GM19035 (cell line): ENCODE measurements around the gene CDC42EP1.

ENCODE experiments used
- ATAC-seq: cut with Tn5 transposase; IDR thresholded peaks from one replicate; pipeline ENCODE4 v1.9.1; 2021; ENCODE audit not compliant: unreplicated experiment

The CDC42EP1 gene

DNA sequence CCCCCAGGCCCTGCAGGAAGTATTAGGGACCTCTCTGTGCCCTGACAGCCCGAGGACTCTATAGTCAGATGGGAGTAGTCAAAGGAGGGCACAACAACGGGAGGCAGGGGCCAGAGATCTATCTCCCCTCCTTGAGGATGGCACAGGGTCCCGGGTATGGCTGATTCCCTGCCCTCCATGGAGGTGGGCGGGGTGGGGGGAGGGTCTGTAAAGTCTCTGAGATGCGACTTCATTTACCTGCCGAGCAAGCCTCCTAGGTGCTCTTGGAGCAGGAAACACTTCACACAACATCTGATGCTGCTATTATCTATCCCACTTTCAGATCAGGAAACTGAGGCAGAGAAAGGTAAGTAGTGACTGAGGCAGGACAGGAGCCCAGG lies 769 bp upstream of the CDC42EP1 start:
- no peak for ATAC-seq

DNA sequence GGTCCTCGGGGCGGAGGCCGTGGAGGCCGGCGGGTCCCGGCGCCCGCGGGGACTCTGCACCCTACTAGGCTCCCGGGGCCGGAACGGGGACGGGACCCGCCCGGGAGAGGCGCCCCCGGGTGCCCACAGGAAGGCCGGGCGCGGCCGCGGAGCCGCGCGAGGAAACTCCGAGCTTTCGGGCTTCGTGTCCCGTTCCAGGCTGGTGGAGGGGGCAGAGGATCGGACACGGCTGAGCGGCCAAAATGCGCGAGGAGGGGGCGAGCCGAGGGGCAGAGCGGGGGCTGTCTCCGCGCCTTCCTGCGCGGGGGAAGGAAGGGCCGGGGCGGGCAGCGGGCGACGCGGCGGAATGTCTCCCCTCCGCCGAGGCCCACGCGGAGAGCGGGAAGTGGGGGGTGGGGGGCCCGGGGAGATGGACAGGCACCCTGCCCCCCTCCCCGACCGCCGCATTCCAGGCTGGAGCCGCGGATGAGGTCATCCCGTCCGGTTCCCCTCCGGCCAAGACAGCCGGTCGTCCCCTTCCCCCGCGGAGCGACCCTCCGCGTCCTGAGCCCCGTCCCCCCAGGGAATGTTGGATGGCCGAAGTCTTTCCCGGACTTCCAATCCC lies 430 bp downstream of the CDC42EP1 start:
- no peak for ATAC-seq

DNA sequence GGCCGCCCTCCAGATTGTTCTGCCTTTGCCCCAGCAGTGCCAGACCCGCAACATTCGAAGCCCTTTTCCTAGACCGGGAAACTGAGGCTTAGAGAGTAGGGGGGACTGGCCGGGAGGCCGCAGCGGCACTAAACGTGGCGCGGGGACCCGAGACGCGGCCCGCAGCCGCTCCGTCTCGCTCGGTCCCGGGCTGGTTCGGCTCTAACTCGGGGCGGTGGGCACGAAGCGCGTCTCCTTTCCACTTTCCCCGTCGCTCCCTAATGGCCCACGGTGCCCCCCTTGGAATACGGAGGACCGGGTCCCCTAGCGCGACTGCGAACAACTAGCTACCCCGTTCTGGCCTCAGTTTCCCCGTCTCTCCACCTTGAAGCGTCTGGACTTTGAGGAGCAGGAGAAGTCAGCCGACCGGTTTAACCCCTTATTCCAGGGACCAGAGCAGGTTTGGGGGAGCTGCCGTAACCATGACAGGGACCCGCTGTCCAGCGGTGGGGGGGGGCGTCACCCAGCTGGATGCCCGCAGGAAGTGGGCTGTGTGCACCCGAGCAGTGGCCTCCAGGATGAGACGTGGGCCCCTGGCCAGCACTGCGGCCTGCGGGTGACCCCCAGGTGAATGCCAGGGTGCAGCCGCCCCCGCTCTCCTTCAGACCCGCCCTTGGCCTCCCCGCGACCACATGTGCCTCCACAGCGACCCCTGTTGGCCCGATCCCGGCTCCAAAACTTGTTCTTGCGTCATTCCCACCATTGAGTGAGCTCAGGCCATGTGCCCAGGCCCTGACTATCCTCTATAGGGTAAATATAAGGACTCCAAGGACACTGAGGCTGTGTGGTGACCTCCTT lies 1.1 kb downstream of the CDC42EP1 start:
- ATAC-seq: no peak

DNA sequence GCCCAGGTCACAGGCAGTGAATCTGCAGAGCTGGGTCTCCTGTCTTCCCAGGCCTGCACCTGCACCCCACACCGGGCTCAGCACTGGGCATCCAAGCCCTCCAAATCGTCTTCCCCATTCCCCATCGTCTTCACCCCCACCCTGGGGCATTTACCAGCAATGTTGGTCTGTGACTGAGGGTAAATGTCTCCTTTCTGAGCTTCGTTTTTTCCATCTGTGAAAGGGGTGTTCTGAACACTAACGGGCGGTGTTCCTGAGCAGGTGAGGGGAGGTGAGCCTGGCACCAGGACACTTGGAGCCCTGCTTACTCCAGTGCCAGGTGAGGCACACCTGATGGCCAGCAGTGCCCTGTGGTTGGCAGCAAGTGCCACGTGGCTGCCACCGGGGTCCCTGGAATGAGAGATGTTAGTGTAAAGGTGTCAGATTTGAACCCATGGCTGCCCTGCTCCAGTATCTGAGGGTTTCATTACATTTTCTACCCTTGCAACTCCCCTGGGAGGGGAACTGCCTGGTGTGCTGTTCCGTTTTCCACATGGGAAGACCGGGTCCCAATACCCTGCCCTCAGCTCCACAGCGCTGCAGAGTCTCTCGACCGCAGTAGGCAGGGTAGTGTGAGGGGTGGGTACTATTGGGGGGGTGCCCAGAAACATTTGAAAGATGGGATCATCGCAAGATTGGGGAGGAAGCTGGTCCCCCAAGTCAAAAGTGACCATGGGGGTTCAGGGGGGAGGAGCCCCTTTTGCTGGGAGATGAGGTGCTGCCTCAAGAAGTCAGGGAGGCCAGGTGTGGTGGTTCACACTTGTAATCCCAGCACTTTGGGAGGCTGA lies 2.0 kb downstream of the CDC42EP1 start:
- no peak for ATAC-seq

DNA sequence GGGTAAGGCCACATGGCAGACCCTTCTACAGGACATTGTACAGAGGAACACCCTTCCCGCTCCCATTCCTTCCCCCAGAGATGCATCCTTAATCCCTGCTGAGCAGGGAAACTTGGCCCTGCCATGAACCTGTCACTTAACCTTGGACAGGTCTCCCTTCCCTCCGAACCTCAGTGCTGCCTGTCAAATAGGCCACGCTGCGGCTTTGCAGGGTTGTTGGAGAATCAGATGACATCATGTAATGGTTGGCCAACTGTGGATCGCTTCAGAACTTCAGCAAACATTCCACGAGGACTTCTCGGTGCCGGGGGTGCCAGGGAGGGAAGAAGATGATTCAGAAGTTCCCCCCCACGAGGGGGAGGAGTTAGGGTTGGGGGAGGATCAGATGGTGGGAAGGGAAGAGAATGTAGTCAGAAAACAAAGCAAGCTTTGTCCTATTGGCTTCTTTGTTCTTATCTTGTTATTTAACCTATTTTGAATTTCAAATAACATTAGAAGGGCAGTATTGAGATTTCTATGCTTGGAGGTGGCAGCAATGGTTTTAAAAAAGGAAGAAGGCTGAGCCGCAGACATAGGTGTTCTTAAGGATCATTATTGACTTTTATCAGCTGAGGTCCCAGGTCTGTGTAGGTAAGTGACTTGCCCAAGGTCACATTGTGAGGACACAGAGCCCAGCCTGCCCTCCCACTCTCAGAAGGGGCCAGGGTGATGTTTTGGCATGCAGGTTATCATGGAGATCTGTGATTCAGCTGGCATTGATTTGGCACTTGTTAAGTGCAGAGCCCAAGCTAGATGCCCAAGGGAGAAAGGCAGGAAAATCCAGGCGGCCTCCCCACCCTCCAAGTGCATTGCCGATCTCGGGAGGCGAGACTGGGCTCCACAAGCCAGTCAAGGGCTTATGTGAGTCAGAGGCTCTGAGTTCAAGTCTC lies 3.1 kb downstream of the CDC42EP1 start:
- ATAC-seq: no peak

DNA sequence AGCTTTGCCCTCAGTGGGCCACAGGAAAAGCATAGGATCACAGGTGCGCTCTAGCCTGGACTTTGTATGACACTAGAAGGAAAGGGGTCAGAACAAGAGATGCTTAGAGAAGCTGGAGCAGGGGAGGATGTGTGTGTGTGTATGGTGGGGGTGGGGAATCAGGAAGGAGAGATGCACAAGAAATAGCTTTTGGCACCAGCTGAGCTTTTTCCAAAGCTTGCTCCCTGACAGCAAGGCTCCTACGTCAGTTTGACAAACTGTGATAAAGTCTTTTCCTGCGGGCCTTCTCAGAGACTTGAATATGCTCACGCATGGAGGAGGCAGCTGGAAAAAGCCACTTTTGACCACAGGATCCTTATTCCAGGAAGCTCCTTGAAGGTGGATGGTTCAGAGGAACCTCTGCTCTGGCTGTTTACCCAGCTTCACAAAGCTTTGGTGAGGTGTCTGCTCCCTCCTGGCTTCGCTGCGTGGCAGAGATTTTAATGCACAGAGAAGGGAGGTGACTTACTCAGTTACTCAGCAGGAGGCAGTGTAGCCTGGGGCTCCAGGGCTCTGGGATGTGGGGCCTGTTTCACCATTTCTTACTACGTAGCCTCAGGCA lies 3.9 kb downstream of the CDC42EP1 start:
- ATAC-seq: no peak

DNA sequence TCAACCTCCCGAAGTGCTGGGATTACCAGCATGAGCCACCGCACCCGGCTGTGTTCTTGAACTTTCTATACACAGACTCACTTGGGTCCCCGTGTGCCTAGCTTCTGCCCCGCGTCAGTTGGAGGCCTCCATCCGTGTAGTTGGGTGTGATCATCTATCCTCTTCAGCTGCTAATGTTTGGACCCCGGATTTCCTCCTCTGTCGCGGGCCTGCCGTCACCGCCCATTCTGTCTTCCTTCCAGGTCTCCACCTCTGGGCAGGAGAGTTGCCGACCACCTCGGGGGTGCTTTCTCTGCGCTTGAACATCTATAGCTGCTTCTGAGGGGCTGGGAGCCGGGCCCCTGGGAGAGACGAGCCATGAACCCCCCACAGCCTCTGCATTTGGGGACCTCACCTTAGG lies 5.5 kb downstream of the CDC42EP1 start:
- no peak for ATAC-seq

DNA sequence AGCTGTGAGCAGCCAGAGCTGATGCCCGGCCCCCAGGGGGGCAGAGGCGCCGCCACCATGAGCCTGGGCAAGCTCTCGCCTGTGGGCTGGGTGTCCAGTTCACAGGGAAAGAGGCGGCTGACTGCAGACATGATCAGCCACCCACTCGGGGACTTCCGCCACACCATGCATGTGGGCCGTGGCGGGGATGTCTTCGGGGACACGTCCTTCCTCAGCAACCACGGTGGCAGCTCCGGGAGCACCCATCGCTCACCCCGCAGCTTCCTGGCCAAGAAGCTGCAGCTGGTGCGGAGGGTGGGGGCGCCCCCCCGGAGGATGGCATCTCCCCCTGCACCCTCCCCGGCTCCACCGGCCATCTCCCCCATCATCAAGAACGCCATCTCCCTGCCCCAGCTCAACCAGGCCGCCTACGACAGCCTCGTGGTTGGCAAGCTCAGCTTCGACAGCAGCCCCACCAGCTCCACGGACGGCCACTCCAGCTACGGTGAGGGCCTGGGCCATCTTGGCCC lies 6.1 kb downstream of the CDC42EP1 start:
- ATAC-seq: no peak

DNA sequence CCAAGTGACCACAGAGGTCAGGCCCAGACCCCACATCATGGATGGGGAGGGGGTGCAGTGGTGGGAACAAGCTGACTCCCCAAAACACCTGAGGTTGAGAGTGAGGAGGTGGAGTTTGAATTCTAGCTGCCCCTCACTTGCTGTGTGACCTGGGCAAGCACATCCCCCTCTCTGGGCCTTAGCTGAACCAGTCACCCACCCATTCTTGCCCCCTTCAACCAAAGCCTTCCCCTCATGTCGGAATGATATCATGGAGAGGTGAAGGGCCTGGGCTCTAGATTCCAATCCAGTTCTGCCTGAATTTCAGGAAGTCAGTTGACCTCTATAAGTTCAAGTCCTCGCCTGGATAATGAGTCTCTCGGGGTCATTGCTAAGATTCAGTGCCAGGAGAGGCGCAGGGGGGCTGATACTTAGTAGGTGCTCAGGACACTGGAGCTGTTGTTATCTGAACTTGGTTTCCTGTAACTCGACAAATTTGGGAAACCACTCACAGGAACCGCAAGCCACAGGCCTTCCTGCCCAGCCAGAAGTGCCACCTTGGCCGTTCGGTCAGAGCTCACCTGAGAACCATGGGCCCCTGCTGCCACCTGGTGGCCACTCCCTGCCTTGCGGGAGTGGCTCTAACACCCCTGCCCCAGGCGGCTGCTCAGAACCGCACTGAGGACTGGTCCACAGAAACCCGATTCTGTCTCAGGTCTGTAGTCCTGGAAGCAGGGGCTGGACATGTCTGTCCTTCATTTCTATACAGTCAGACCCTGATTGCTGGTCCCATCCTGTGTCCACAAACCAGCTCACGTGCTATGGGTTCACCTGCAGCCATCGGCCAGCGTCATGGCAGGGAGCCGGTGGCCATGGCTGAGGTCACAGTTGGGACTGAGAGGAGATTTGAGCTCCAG lies 6.9 kb downstream of the CDC42EP1 start:
- peak; percentile 87 for ATAC-seq

DNA sequence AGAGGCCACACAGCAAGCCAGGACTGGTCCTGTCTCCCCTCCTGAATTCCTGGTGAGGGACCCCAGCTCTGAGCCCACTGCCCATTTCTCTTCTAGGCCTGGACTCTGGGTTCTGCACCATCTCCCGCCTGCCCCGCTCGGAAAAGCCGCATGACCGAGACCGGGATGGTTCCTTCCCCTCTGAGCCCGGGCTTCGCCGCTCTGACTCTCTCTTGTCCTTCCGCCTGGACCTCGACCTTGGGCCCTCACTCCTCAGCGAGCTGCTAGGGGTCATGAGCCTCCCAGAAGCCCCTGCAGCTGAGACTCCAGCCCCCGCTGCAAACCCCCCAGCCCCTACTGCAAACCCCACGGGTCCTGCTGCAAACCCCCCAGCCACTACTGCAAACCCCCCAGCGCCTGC lies 7.7 kb downstream of the CDC42EP1 start:
- no peak for ATAC-seq

DNA sequence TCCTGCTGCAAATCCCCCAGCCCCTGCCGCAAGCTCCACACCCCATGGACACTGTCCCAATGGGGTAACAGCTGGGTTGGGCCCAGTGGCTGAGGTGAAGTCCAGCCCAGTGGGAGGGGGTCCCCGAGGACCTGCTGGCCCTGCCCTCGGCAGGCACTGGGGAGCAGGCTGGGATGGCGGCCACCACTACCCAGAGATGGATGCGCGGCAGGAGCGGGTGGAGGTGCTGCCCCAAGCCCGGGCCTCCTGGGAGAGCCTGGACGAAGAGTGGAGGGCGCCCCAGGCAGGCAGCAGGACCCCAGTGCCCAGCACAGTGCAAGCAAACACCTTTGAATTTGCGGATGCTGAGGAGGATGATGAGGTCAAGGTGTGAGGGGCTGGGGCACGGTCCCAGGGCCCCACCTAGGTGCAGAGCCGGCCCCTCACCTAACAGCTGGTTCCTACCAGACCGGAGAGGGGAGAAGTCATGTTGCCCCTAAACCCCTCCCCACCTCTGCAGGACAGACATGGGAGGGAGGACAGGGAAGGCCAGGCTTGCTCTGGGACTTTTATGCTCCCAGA lies 8.2 kb downstream of the CDC42EP1 start:
- no peak for ATAC-seq

DNA sequence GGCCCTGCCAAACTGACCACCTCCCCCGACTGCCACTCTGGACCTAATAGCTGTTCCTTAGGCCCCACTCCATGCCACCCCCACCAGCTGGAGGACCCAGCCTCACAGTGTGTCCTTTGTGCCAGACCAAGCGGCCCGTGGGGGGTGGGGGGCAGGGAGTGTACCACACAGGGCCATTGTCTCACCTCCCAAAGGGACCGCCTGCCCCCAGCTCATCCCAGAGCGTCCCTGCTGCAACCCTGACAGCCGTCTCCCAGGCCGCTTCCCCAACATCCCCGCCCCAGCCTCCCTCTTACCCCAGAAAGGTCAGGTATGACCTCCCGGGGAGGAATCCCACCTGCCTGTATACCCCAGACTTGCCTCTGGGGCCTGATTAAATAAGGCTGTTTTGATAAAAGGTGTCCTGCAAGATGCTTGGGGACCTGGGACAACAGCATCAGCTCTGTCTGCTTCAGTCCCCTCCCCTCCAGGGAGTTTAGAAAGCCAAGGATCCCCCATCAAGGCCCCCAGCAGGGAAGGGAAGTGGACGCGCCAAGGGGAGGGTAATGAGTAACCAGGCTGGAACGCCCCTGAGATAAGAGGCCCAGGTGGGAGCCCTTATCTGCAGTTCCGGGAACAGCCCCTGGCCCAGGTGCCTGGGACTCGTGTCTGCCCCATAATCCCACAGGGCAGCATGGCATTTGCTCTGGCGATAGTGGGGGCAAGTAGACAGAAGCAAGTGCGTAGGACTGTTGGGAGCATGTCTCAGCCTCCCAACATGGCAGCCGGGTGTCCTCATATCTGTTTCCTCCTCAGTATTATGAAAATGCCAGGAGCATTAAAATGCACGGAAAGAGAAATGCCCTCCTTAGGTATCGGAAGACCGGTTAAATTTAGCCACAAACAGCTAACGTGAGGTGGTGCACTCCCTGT lies 9.0 kb downstream of the CDC42EP1 start:
- no peak for ATAC-seq

DNA sequence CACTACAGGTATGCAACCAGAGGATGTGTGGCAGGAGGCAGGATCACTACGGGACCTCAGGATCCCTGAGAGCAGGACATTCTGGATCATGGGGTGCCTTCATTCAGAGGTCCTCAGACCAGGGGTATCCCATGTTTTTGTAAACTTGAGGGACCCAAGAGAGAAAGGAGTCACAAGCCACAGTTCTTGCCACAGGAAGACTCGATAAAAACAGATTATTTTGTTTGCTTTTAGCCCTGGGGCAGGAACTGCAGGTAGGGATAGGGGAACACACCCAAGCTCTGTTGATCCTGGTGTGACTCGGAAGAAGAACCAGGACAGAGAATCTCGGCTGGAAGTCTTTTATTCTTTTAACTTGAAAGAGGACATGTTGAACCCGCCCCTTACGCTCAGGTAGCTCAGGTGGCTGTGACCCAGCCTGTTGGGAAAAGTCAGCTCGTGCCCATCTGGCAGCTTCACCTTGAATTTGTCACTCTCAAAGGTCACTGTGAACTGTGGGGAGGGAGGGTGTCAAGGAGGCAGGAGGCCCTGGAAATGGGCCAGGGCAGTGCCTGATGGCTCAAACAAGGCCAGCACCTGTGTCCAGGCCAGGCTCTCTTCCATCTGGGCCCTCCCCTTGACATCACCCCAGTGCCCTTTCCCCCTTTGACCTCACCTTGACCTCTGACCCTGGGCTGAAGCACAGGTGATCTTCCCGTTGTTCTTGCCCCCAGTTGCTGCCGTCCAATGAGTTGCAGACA lies 9.8 kb downstream of the CDC42EP1 start:
- ATAC-seq: no peak

DNA sequence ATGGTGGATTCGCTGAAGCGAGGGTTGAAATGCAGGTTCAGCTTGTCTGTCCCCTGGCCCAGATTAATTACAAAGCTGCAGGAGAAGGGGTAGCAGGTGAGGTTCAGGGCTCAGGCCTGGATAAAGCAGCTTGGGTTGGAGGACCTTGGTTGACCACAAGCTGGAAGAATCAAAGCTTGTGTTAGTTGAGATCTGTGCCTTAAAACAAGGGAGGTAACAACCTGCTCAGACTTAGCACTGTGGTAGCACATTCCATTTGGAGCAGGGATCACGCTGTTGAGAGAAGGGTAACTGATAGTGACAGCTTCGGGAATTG lies 10.3 kb downstream of the CDC42EP1 start:
- no peak for ATAC-seq

DNA sequence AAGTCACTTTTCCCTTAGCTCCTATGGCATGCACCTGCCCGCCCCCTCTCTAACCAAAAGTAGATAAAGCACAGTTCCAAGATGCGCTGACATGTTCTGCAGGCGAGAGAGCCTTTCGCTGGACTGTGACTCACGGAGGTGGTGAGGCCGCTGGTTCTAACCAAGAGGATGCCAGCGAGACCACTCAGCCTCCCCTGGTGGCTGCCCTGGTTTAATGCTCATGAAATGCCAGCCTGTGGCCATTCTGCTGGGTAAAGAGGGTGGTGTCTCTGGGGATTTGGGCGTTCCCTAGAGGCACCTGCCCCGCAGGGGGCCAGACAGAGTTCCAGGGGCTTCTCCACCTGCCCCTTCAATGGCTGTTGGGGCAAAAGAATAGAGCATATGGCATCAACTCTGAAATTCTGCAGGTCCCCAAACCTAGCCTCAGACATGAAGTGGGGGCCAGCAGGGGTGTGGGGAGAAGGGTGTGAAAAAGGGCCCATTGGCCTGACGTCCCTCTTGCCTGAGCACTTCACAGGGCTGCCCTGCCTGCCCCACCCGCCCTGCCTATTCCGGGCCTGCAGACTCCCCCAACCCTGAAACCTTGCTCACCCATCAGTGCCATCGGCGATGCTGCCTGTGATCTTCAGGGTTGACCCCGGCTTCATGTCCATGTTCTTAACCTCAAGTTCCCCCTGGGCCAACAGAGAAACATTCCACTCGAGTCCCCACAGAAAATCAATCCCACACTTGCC lies 11.1 kb downstream of the CDC42EP1 start:
- no peak for ATAC-seq

DNA sequence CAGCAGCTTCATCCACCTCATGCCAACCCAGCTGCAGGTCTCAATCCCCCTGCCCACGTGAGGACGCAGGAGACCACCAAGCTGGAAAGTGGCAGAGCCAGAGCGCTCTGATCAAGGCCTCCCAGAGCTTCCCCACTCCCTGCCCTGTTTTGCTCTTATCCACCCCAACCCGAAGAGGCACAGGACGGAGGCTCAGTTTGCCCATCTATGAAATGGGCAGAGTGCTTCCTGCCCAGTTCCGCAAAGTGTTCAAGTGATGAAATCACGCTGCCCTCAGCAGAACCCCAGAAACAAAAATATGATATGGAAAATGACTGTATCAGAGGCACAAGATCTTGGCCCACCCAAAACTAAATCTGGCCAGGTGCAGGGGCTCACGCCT lies 11.7 kb downstream of the CDC42EP1 start:
- ATAC-seq: no peak
